Immature natural killer cell (primary cell): ENCODE results near the gene NR6A1. TPM values are rescaled to one million over a fixed set of nuclear protein-coding genes. Genes with fewer than 3 reads are reported as not detected.

Experiments used
- DNase-seq, 3 donors: peaks; one replicate each; pipeline ENCODE4 v3.0.0; 2022; ENCODE audit warnings: mixed read lengths in 1 of 3
- H3K27ac Mint-ChIP-seq, 6 donors: one replicate each; pipeline ENCODE4 v1.8.0; 2020; ENCODE audit warnings: mixed read lengths in 6 of 6, mild to moderate bottlenecking in 5 of 6, inconsistent platforms in 4 of 6, moderate library complexity in 3 of 6
- H3K27me3 Mint-ChIP-seq, 3 donors: one replicate each; pipeline ENCODE4 v1.8.0; 2020 to 2021; ENCODE audit warnings: low read depth in 3 of 3, mild to moderate bottlenecking in 3 of 3, mixed read lengths in 3 of 3, moderate library complexity in 3 of 3, inconsistent platforms in 1 of 3
- H3K36me3 Mint-ChIP-seq, 3 donors: one replicate each; pipeline ENCODE4 v1.8.0; 2020; ENCODE audit warnings: mixed read lengths in 3 of 3, inconsistent platforms in 2 of 3, mild to moderate bottlenecking in 2 of 3
- H3K4me1 Mint-ChIP-seq, 2 donors: one replicate each; pipeline ENCODE4 v1.8.0; 2020; ENCODE audit warnings: inconsistent platforms in 2 of 2, mild to moderate bottlenecking in 2 of 2, mixed read lengths in 2 of 2, moderate library complexity in 1 of 2
- H3K4me3 Mint-ChIP-seq, 5 donors: one replicate each; pipeline ENCODE4 v1.8.0; 2020; ENCODE audit warnings: mild to moderate bottlenecking in 5 of 5, mixed read lengths in 5 of 5, inconsistent platforms in 3 of 5, moderate library complexity in 3 of 5
- H3K9me3 Mint-ChIP-seq, 6 donors: one replicate each; pipeline ENCODE4 v1.8.0; 2020; ENCODE audit warnings: mild to moderate bottlenecking in 6 of 6, mixed read lengths in 6 of 6, inconsistent platforms in 4 of 6, moderate library complexity in 3 of 6
- polyA plus RNA-seq, 3 donors: library from polyadenylated mRNA; unstranded; fragments of 300-500 nt; fragmentation: Illumina TruSeq; gene quantifications; one replicate each; pipeline ENCODE4 v1.2.3, GENCODE V29; 2021

Gene NR6A1
- polyA plus RNA-seq, 3 donors from 2014 or later = not detected

DNA sequence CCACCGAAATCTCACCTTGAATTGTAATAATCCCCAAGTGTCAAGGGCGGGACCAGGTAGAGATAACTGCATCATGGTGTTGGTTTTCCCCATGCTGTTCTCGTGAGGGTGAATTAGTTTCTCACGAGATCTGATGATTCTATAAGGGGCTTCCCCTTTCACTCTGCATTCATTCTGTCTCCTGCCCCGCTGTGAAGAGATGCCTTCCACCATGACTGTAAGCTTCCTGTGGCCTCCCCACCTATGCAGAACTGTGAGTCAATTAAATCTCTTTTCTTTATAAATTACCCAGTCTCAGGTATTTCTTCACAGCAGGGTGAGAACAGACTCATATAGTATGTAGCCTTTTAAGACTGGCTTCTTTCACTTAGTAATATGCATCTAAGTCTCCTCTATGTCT is 135.8 kb downstream of the NR6A1 start:
- peak overlapping the region in 2 of 6 donors; percentile 38 to 68 for H3K27ac Mint-ChIP-seq

GRCh38 chr9:124632077-124632621 is 139.0 kb downstream of the NR6A1 start:
- Mint-ChIP-seq H3K27ac (peak overlapping the region; percentile 57 to 76 (median 70)), H3K4me1 (peaks cover 46 to 79% of the 10 kb centered on the region in 2 donors)

More for the DNA sequence above, 135.8 kb downstream of the NR6A1 start:
- Mint-ChIP-seq H3K4me3 (no peak overlapping the region), H3K36me3 (peaks cover 14 to 29% (median 22%) of the 10 kb centered on the region in 3 donors), H3K9me3 (no peaks in the 10 kb centered on the region), H3K4me1 (peaks cover 52 to 83% of the 10 kb centered on the region in 2 donors), H3K27me3 (peaks cover 0 to 4% (median 0%) of the 10 kb centered on the region in 3 donors)
- no peak for DNase-seq

GRCh38 chr9:124631326-124631725 is 139.8 kb downstream of the NR6A1 start:
- no peaks in the 10 kb centered on the region for H3K9me3 Mint-ChIP-seq
- H3K27me3 Mint-ChIP-seq = peaks cover 0 to 2% (median 0%) of the 10 kb centered on the region in 3 donors
- DNase-seq = no peak
- H3K36me3 Mint-ChIP-seq = peaks cover 14 to 22% (median 14%) of the 10 kb centered on the region in 3 donors
- peak overlapping the region; percentile 1 to 74 (median 61) for H3K4me3 Mint-ChIP-seq
- peak overlapping the region in 4 of 6 donors; percentile 12 to 71 (median 48) for H3K27ac Mint-ChIP-seq
- H3K4me1 Mint-ChIP-seq = peaks cover 45 to 77% of the 10 kb centered on the region in 2 donors

More at GRCh38 chr9:124632077-124632621, 139.0 kb downstream of the NR6A1 start:
- Mint-ChIP-seq H3K27me3 (peaks cover 0 to 2% (median 0%) of the 10 kb centered on the region in 3 donors), H3K36me3 (peaks cover 14 to 28% (median 22%) of the 10 kb centered on the region in 3 donors), H3K4me3 (peak overlapping the region; percentile 45 to 74 (median 61)), H3K9me3 (no peaks in the 10 kb centered on the region)
- no peak for DNase-seq

DNA sequence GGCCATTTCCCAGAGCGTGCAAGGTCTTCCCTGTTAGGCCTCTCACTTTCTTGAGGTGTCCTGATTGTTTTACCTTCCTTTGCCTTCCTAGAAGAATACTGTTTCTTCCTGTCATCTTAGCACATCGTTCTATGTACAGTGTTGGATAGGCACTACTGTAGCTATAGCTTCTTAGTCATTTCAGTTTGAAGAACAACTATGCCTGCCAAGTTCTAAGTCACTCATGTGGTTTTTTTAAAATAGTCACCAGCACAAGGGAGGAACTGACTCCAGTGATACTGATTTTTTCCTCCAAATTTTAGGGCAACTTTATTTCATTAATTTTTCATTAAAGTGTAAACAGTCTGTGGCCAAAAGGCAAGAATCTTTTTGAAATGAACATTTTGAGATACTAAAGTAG is 141.5 kb downstream of the NR6A1 start:
- no peak for DNase-seq
- Mint-ChIP-seq H3K4me3 (peak overlapping the region in 4 of 5 donors; percentile 28 to 69 (median 42)), H3K9me3 (no peaks in the 10 kb centered on the region), H3K4me1 (peaks cover 57 to 77% of the 10 kb centered on the region in 2 donors), H3K27me3 (peaks cover 0 to 2% (median 0%) of the 10 kb centered on the region in 3 donors), H3K27ac (peak overlapping the region; percentile 52 to 83 (median 75)), H3K36me3 (peaks cover 0 to 5% (median 0%) of the 10 kb centered on the region in 3 donors)

GRCh38 chr9:124628741-124629140 is 142.4 kb downstream of the NR6A1 start:
- peaks cover 66 to 83% of the 10 kb centered on the region in 2 donors for H3K4me1 Mint-ChIP-seq
- H3K27ac Mint-ChIP-seq = peak overlapping the region in 4 of 6 donors; percentile 21 to 52 (median 24)
- peaks cover 0 to 2% (median 0%) of the 10 kb centered on the region in 3 donors for H3K36me3 Mint-ChIP-seq
- H3K9me3 Mint-ChIP-seq = no peaks in the 10 kb centered on the region
- peaks cover 0 to 2% (median 0%) of the 10 kb centered on the region in 3 donors for H3K27me3 Mint-ChIP-seq
- no peak overlapping the region for H3K4me3 Mint-ChIP-seq
- no peak for DNase-seq

DNA sequence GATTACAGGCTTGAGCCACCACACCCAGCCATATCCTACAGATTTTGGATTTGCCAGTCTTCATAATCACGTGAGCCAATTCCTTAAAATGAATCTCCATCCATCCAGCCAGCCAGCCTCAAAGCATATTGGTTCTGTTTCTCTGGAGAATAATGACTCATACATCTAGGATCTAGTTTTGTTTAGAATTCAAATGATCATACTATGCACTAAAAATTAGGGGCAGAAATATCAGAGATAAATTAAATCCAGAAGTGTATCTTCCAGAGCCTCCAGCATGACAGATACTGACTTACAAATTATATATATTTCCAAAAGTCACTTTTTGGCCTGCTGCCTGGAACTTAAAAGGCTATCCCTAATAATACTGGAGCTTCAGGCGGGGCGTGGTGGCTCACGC is 144.8 kb downstream of the NR6A1 start:
- Mint-ChIP-seq H3K36me3 (peaks cover 0 to 2% (median 0%) of the 10 kb centered on the region in 3 donors), H3K4me1 (peaks cover 74 to 87% of the 10 kb centered on the region in 2 donors), H3K9me3 (no peaks in the 10 kb centered on the region), H3K27me3 (peaks cover 0 to 10% (median 0%) of the 10 kb centered on the region in 3 donors), H3K27ac (peak overlapping the region; percentile 90 to 98 (median 94)), H3K4me3 (peak overlapping the region; percentile 68 to 80 (median 78))
- no peak for DNase-seq

- Mint-ChIP-seq H3K4me3 (peak overlapping the region; percentile 59 to 84 (median 78)), H3K27me3 (peaks cover 0 to 11% (median 1%) of the 10 kb centered on the region in 3 donors), H3K9me3 (no peaks in the 10 kb centered on the region), H3K36me3 (peaks cover 0 to 2% (median 0%) of the 10 kb centered on the region in 3 donors), H3K4me1 (peaks cover 78 to 87% of the 10 kb centered on the region in 2 donors), H3K27ac (peak overlapping the region; percentile 90 to 98 (median 94))
- peak; percentile 63 to 73 (median 71) for DNase-seq
Observed at GRCh38 chr9:124625087-124625486, 146.0 kb downstream of the NR6A1 start.

GRCh38 chr9:124624735-124624992 is 146.4 kb downstream of the NR6A1 start:
- Mint-ChIP-seq H3K27me3 (peaks cover 0 to 11% (median 1%) of the 10 kb centered on the region in 3 donors), H3K9me3 (no peaks in the 10 kb centered on the region), H3K36me3 (peaks cover 0 to 2% (median 0%) of the 10 kb centered on the region in 3 donors), H3K27ac (peak overlapping the region; percentile 90 to 98 (median 94)), H3K4me3 (peak overlapping the region; percentile 59 to 84 (median 78)), H3K4me1 (peaks cover 78 to 85% of the 10 kb centered on the region in 2 donors)
- no peak for DNase-seq

DNA sequence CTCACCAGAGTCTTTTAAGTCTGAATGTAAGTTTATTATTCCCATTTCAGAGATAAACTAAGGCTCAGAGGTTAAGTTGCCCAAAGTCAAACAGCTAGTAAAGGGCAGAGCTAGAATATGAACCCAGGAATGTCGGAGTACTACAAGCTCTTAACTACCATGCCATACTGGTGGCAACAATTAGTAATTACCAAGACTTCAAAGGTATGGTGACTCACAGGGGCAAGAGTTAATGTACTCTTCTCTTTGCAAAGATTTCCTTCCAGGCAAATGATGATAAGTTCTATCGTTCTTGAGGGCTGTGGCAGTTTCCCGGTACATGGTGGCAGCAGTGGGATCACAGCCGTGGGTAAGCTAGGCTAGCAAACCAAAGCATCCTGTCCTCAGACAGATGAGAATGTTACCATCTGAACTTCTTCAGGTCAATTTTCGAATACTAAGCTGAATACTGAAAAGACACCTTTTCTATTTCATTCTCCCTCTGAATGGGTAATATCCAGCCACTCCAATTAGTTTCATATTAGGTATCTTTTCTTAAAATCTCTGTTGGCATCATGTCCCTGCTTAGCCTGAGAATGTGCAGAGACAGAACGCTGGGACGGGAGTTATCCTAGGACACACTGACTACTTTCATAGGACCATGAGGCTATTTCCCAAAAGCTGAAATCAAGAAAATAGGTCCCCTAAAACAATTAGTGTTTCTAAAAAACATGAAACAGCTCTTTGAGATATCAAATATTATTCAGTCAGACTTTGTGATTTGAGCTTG is 147.0 kb downstream of the NR6A1 start:
- Mint-ChIP-seq H3K9me3 (no peaks in the 10 kb centered on the region), H3K4me3 (peak overlapping the region; percentile 59 to 84 (median 78)), H3K36me3 (peaks cover 0 to 2% (median 0%) of the 10 kb centered on the region in 3 donors), H3K4me1 (peaks cover 78 to 85% of the 10 kb centered on the region in 2 donors), H3K27me3 (peaks cover 0 to 11% (median 3%) of the 10 kb centered on the region in 3 donors), H3K27ac (peak overlapping the region; percentile 90 to 98 (median 94))
- no peak for DNase-seq

GRCh38 chr9:124622882-124623281 is 148.2 kb downstream of the NR6A1 start:
- Mint-ChIP-seq H3K4me1 (peaks cover 88 to 90% of the 10 kb centered on the region in 2 donors), H3K4me3 (peak overlapping the region; percentile 74 to 87 (median 78)), H3K36me3 (peaks cover 0 to 2% (median 0%) of the 10 kb centered on the region in 3 donors), H3K27me3 (peaks cover 0 to 12% (median 3%) of the 10 kb centered on the region in 3 donors), H3K27ac (peak overlapping the region; percentile 92 to 98 (median 96)), H3K9me3 (no peaks in the 10 kb centered on the region)
- no peak for DNase-seq

DNA sequence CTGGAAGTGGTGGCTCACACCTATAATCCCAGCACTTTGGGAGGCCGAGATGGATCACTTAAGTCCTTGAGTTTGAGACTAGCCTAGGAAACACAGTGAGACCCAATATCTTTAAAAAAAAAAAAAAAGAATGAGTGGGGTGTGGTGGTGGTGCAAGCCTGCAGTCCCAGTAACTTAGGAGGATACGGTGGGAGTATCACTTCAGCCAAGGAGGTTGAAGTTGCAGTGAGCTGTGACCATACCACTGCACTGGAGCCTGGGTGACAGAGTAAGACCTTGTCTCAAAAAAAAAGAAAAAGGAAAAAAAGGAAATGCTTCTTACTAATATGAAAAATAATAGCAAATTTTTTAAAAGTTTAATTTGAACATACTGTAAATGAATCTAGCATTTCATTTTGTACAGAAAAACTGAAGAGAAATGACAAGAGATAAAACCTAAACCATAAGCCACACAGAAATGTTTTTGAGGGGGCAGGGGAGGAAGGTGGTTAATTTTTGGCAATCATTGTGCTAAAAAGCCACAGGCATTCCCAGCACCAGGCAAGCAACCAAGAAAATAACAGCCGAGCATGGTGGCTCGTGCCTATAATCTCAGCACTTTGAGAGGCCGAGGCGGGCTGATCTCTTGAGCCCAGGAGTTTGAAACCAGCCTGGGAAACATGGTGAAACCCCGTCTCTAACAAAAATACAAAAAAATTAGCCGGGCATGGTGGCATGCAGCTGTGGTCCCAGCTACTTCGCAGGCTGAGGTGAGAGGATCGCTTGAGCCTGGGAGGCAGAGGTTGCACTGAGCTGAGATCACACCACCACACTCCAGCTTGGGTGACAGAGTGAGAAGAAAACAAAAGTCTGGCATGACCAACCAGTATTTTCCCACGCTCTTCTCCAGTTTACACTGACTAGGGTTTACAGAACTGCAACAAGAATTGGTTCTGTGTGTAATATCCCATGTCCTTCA is 149.5 kb downstream of the NR6A1 start:
- Mint-ChIP-seq H3K9me3 (no peaks in the 10 kb centered on the region), H3K4me3 (peak overlapping the region; percentile 74 to 87 (median 78)), H3K36me3 (no peaks in the 10 kb centered on the region), H3K27me3 (peaks cover 0 to 12% (median 3%) of the 10 kb centered on the region in 3 donors), H3K27ac (peak overlapping the region; percentile 92 to 98 (median 96)), H3K4me1 (peaks cover 85 to 89% of the 10 kb centered on the region in 2 donors)
- peak; percentile 78 to 84 (median 80) for DNase-seq

- Mint-ChIP-seq H3K9me3 (no peaks in the 10 kb centered on the region), H3K36me3 (no peaks in the 10 kb centered on the region), H3K27me3 (peaks cover 0 to 12% (median 5%) of the 10 kb centered on the region in 3 donors), H3K4me3 (peak overlapping the region; percentile 4 to 48 (median 43)), H3K4me1 (peaks cover 56 to 58% of the 10 kb centered on the region in 2 donors), H3K27ac (peak overlapping the region; percentile 56 to 86 (median 71))
- no peak for DNase-seq
Observed at GRCh38 chr9:124618476-124618875, 152.6 kb downstream of the NR6A1 start.
